RKO (cell line): ENCODE measurements around the gene MTCH1.

Experiments used
- DNase-seq: peaks from one replicate; pipeline ENCODE4 v3.0.0-alpha.2; 2016; ENCODE audit warnings: low spot score

Gene MTCH1

GRCh38 chr6:36926708-36927513 lies 59.1 kb downstream of the MTCH1 start:
- DNase-seq, result no peak

GRCh38 chr6:36925809-36926208 lies 60.2 kb downstream of the MTCH1 start:
- DNase-seq, result no peak

GRCh38 chr6:36924778-36925374 lies 61.1 kb downstream of the MTCH1 start:
- DNase-seq, result no peak

- DNase-seq, result no peak
These were observed 61.9 kb downstream of the MTCH1 start for GRCh38 chr6:36924131-36924530.

- DNase-seq, result no peak
These were observed 65.5 kb downstream of the MTCH1 start for GRCh38 chr6:36920546-36920945.

- no peak for DNase-seq
These were observed 65.9 kb downstream of the MTCH1 start for GRCh38 chr6:36920049-36920448.
